Measurements from ENCODE around the gene PPIA.
"Not testable (repeated sequence)": the region's sequence is repeated elsewhere in the genome, so short reads cannot be mapped to it uniquely, and the experiment has no call there.

PPIA gene

DNA sequence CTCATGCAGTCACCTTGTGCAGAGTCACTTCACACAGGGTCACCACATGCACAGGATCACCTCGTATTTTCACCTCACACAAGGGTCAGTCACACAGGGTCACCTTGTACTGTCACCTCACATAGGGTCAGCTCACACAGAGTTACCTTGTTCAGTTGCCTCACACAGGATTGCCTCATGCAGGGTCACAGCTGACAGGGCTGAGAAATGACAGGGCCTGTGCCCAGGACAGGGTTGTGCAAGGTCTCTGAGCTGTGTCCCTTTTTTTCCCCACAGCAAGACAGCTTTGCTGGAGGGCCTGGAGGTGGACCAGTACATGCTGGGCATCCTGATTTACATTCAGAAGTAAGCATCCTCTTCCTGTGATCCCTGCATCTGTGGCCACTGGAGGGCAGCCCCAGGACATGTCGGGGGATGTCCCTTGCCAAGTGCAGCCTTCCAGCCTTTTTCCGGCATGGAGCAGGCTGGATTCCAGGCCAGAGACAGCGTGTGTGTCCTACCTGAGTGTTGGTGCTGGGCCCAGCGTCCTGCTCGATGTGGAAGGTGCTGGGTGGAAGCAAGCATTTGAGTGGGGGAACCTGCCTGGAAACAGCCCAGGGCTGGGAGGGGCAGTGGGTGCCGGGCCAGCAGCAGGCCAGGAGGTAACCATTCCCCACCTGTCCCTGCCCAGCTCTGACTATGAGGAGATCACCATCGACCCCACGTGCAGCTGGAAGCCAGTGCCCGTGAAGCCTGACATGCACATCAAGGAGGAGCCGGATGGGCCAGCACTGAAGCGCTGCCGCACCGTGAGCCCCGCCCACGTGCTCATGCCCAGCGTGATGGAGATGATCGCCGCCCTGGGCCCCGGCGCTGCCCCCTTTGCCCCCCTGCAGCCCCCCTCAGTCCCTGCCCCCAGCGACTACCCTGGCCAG is 31.6 kb upstream of the PPIA start:
- no peak for DNase-seq

- DNase-seq, result no peak
Measured at GRCh38 chr7:44765579-44766415, 30.7 kb upstream of the PPIA start.

DNA sequence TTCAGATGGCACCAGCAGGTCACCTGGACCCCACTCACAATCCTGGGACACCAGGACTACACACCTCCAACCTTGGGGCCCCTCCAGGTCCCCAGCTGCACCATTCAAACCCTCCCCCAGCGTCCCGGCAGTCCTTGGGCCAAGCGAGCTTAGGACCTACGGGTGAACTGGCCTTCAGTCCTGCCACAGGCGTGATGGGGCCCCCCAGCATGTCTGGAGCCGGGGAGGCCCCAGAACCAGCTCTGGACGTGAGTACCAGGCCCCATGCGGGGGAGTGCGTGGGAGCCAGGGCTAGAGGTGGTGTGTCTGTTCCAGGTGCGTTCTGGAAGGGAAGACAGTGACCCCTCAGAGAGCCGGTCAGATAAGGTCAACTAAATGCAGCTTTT is 30.1 kb upstream of the PPIA start:
- no peak for DNase-seq

- DNase-seq, result no peak
Measured at GRCh38 chr7:44767134-44767911, 29.2 kb upstream of the PPIA start.

GRCh38 chr7:44767912-44768627 is 28.4 kb upstream of the PPIA start:
- DNase-seq, result no peak

- DNase-seq, result no peak
Measured at GRCh38 chr7:44768628-44769371, 27.7 kb upstream of the PPIA start.

DNA sequence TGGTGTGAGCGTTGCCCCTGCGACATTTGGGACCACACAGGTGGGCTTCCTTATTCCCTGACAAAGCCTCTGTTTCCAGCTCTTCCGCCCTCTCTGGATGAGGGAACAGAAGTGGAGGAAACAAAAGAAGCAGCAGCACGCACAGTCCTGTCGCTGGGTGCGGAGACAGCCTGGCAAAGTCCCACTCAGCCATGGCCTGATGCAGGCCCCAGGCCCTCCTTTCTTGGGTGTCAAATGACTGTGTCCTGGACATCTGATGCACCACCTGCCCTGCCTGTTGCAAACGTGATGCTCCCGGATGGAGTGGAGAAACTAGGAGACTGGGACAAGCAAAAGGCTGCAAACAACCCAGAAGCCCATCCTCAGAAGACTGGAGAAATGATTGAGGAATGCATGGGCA is 27.1 kb upstream of the PPIA start:
- DNase-seq, result no peak

- DNase-seq, result no peak
Measured at GRCh38 chr7:44769776-44770294, 26.6 kb upstream of the PPIA start.

DNA sequence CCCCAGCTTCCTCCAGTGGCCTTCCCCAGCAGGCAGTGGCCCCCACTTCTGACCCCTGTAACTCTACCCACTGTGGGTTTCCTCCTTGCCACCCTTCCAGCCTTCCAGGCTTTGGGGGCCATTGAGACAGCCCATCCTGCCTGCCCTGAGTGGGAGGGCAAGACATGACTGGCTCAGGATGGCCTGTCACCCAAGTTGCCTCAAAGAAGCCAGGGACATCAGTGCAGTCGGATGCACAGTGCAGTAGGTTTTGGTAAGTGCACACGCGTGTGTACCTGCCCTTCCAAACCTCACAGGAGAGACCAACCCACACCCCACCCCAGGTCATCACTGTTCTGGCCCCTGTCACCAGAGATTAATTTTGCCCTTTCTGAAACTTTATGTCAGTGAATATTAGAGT is 25.1 kb upstream of the PPIA start:
- DNase-seq, result no peak

GRCh38 chr7:44772440-44772839 is 24.0 kb upstream of the PPIA start:
- DNase-seq, result no peak

- DNase-seq, result no peak
Measured at GRCh38 chr7:44772867-44773266, 23.6 kb upstream of the PPIA start.

- not testable (repeated sequence) for DNase-seq
Measured at GRCh38 chr7:44774486-44774885, 22.0 kb upstream of the PPIA start.

DNA sequence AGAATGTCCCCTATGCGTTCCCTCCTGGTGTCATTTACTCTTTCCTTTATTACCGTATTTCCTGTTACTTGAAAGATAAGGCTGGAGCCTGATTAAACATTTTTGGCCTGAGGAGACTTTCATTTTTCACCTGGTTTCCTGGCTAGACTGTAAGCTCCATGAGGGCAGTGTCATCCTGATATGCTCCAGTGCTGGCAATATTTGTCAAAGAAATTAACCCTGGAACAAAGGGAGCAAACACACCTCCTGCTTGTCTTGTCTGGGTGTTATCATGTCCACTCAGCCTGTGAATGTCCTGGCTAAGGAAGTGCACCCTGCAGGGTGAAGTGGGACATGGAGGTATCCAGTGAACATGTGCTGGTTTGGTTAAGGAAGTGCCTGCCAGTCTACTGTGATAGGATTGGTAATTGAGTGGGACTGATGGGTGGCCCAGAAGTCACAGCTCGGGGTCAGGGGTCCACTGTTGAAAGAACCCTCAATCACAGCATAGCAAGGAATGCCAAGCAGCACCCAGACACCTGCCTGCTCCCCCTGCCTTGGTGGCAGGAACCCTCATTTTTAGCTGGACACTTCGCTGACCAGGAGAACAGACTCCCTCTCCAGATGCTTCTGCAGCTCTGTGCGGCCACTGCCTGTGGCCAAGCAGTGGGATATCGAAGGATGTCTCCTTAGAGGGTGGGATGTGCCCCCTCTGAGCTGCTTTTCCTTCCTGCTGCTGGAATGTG is 20.9 kb upstream of the PPIA start:
- DNase-seq, result no peak

DNA sequence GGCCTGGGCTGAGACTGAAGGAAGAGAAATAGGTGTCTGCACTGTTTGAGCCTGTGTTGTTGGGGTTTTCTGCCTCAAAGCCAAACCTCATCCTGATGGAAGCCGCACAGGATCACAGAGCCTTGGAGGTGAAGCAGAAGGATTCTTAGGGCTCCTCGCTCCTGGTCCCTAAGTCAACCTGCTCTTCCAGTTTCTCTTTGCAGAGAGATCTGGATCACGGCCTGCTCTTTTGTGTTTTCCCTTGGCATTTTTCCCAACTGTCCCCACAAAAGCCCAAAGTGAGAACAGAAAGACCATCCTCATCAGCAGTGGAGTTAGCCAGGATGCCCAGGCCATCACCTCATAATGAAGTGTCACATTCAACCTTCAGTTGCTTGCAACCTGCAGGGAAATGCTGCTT is 20.3 kb upstream of the PPIA start:
- no peak for DNase-seq

DNA sequence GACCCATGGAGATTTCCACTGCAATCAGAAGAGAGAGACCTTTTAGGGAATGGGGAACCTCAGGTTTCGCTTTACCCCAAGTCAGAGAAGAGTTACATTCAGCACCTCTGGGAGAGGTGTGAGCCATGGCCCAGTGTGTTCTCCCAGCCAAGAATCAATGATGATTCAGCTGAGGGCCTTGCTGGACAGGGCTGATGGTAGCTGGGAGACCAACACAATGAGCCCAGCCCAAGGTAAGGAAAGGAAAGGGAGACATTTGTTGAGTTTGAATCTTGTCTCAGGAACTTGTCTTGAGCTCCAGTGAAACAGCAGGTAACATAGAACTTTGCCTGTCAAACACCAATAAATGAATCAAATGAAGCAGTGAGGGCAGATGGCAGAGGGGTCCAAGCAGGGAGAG is 14.0 kb upstream of the PPIA start:
- DNase-seq, result no peak

DNA sequence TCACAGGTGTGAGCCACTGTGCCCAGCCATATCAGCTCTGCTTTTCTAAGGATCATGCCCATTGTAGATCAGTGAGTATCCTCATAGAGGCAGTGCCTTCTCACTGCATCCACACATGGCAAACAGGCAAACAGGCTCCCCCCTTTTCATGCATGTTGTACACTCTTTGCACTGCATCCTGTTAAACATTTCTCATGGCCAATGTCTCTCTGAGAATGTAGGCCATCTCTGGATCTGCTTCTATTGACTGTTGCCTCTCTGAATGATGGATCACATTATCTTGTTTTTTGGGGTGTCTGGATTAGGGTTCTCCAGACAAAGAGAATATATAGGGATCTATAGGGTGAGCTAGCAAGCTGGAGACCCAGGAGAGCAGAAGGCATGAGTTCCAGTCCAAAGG is 13.1 kb upstream of the PPIA start:
- no peak for DNase-seq

- no peak for DNase-seq
Measured at GRCh38 chr7:44784364-44784763, 12.1 kb upstream of the PPIA start.

DNA sequence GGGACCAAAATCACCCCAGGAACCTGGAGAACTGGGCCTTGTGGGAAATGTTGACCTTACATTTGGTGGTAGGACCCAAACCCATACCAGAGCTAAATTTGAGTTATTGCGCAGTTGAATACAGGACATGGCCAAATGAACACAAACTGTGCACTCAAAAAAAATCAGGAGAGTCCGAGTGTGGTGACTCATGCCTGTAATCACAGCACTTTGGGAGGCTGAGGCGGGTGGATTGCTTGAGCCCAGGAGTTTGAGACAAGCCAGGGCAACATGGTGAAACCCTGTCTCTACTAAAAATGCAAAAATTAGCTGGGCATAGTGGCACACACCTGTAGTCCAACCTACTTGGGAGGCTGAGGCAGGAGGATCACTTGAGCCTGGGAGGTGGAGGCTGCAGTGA is 11.3 kb upstream of the PPIA start:
- DNase-seq, result not testable (repeated sequence)

GRCh38 chr7:44787041-44787440 is 9.4 kb upstream of the PPIA start:
- no peak for DNase-seq

DNA sequence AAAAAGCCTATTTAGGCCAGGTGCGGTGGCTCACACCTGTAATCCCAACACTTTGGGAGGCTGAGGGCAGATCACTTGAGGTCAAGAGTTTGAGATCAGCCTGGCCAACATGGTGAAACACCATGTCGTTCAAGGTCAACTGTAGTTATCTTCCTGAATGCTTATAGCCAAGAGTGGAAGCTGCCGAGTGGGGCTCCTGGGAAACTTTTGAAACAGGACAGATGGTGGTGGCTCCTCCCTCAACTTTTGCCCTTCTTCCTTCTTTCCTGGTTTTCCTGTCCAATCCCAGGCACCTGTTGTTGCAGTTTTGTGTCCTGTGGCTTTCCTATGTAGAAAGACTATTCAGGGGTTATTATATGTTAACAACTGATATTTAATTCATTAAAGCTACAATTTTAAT is 8.7 kb upstream of the PPIA start:
- no peak for DNase-seq

- DNase-seq, result no peak
Measured at GRCh38 chr7:44789990-44790389, 6.5 kb upstream of the PPIA start.

Measured in DMS79 treated with DMSO at 0.1 percent for 48 hours (cell line).